LNCaP clone FGC (cell line): ENCODE results near the gene CCDC71L.

Experiments used
- DNase-seq: peaks from one replicate; pipeline ENCODE4 v3.0.0-alpha.2; 2011; ENCODE audit warnings: low read depth
- H3K4me3 ChIP-seq: 2 replicates; pipeline ENCODE4 v1.5.1; 2011; ENCODE audit warnings: mild to moderate bottlenecking, low read depth, low read length, control low read depth
- TF ChIP-seq, protein P1 (sequence below): IDR thresholded peaks from 2 replicates; pipeline ENCODE4 v1.5.1; 2012; ENCODE audit warnings: mild to moderate bottlenecking; ENCODE audit not compliant: control insufficient read depth, insufficient read depth; ENCODE audit errors: extremely low read depth

The CCDC71L gene

DNA sequence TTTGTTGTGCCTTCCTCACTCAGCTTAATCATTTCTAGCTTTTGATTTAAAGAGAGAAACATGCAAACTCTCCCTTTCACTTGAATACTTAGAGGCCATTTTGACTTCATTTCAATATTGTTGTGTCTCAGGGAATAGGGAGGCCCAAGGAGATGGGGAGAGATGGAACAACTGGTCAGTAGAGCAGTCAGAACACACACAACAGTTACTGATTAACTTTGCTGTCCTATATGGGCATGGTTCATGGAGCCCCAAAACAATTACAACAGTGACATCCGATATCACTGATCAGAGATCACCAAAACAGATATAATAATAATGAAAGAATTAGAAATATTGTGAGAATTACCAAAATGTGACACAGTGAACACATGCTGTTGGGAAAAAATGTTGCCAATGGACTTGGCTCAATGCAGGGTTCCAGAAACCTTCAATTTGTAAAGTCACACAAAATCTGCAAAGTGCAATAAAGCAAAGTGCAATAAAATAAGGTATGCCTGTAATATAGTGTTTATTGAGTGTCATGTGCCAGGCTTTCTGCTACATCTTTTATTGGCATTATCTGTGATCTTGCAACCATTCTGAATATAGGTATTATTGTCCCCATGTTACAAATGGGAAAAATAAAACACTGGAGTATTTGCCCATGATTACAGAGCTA lies 38.2 kb downstream of the CCDC71L start:
- TF ChIP-seq, protein P1, sequence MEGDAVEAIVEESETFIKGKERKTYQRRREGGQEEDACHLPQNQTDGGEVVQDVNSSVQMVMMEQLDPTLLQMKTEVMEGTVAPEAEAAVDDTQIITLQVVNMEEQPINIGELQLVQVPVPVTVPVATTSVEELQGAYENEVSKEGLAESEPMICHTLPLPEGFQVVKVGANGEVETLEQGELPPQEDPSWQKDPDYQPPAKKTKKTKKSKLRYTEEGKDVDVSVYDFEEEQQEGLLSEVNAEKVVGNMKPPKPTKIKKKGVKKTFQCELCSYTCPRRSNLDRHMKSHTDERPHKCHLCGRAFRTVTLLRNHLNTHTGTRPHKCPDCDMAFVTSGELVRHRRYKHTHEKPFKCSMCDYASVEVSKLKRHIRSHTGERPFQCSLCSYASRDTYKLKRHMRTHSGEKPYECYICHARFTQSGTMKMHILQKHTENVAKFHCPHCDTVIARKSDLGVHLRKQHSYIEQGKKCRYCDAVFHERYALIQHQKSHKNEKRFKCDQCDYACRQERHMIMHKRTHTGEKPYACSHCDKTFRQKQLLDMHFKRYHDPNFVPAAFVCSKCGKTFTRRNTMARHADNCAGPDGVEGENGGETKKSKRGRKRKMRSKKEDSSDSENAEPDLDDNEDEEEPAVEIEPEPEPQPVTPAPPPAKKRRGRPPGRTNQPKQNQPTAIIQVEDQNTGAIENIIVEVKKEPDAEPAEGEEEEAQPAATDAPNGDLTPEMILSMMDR, result no peak
- DNase-seq, result peak; percentile 62
- H3K4me3 ChIP-seq, result no peak overlapping the region

DNA sequence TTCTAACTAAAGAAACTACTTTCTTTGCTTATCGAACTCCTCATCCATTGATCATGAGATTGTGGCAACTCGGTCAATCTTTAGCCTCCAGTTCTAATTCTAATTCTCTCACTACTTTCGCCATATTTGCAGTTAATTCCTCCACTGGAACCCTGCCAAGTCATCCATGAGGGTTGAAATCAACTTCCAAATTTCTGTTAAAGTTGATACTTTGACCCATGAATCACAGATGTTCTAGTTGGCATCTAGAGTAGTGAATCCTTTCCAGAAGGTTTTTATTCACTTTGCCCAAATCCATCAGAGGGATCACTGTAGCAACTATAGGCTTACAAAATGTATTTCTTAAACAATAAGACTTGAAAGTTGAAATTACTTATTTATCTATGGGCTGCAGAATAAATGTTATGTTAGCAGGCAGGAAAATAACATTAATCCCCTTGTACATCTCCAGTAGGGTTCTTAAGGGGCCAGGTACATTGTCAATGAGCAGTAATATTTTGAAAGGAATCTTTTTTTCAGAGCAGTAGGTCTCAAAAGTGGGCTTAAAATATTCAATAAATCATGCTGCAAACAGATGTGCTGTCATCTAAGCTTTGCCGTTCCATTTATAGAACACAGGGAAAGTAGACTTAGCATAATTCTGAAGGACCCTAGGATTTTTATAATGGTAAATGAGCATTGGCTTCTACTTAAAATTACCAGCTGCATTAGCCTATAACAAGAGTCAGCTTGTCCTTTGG lies 39.4 kb downstream of the CCDC71L start:
- DNase-seq, result no peak
- TF ChIP-seq, protein P1, result no peak
- no peak overlapping the region for H3K4me3 ChIP-seq

DNA sequence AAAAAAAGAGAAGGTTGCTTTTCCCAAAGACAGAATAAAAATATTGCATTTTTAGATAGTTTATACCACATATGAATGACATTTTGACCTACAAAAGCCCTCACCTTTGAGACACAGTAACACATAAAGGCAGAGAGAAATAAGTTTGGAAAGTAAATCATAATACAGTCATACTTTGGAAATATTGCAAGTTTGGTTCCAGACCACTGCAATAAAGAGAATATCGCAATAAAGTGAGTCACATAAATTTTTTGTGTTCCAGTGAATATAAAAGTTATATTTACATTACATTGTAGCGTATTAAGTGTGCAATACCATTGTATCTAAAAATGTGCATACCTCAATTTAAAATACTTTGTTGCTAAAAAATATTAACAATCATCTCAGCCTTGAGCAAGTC lies 40.3 kb downstream of the CCDC71L start:
- TF ChIP-seq, protein P1, result no peak
- no peak overlapping the region for H3K4me3 ChIP-seq
- DNase-seq, result no peak

DNA sequence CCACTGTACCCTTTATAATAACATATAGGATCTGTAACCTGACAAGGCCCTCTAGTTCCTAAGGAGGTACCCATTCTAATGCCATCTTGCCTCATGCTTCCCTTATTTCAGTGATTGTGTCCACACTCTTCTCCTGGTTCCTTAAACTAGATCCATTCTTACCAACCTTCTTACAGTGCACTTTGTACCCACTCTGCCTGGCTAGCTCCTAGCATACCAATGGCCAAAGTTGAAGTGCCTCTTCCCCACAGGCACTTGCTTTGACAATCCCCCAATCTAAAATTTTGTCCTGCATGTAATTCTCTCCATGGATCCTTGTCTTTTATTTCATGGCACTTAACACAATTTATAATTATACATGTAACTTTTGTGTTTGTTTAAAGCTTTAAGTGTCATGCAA lies 40.9 kb downstream of the CCDC71L start:
- no peak overlapping the region for H3K4me3 ChIP-seq
- DNase-seq, result no peak
- TF ChIP-seq, protein P1, result no peak

DNA sequence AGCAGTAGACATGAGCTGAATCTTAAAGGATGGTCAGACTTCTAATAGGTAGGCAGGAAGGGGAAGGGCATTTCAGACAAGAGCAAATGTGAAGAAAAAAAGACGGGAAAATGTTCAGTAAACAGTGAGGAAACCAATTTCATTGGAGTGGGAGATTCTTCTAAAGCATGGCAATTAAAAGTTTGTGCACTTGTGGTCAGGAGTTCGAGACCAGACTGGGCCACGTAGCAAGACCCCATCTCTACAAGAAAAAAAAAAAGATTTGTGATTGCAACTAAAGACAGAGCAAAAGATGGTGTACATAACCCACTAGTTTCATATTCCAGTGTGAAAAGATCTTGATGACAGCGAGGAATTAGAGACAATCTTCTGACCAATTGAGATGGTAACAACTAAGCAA lies 41.7 kb downstream of the CCDC71L start:
- DNase-seq, result no peak
- no peak overlapping the region for H3K4me3 ChIP-seq
- TF ChIP-seq, protein P1, result no peak

DNA sequence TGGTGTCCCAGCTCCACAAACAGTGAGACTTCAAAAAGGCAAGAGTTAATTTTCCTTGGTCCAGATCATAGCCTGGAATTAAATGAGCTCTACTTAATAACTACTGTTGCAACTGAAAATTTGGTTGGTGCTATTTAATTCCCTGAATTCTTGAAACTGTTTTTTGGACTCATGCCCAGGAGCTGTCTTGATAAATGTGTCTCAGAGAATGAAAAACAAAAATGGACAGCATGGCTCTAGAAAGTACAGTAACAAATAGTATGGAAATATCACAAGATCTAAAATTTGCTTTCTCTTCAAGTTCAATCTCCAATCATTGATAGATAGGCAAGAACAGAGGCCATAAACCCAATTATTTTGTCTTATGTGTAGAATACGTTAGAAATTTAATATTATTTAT lies 42.5 kb downstream of the CCDC71L start:
- TF ChIP-seq, protein P1, result no peak
- no peak for DNase-seq
- H3K4me3 ChIP-seq, result no peak overlapping the region
